IMR-90 (cell line): ENCODE measurements around the gene ZNF618. TPM values are rescaled to one million over a fixed set of nuclear protein-coding genes. Genes with fewer than 3 reads are reported as not detected.

ENCODE experiments used
- ATAC-seq: fragments of 200-7000 bp; cut with Tn5 transposase; 2 replicates; pipeline ENCODE4 v1.9.1; 2020; ENCODE audit warnings: low read depth, mild to moderate bottlenecking, moderate library complexity
- BruUV-seq: library from RNA; stranded (reverse); fragments of 400-500 nt; replicated peaks from 2 replicates; lab custom pipeline; 2021; lab: Mats Ljungman, UMichigan
- CTCF ChIA-PET: fragments of 300-600 bp; formaldehyde crosslinking; extraction: SDS; loops from one replicate; lab custom pipeline; 2021; ENCODE audit warnings: antibody characterized with exemption; lab: Yijun Ruan, JAX
- POLR2A ChIA-PET: fragments of 300-600 bp; sonication (Branson Sonifier 250); formaldehyde crosslinking; loops from one replicate; lab custom pipeline; 2022; ENCODE audit warnings: antibody characterized with exemption; ENCODE audit not compliant: unreplicated experiment; lab: Charles Lee
- DNase-seq: peaks from one replicate; pipeline ENCODE4 v3.0.0; 2013
- H2AFZ ChIP-seq: replicated peaks from 2 replicates; pipeline ENCODE3; 2013; ENCODE audit warnings: low read length, mild to moderate bottlenecking; ENCODE audit not compliant: poor library complexity
- H2AK5ac ChIP-seq: 2 replicates; pipeline ENCODE4 v1.6.1; 2013; ENCODE audit warnings: low read depth, low read length, inconsistent platforms
- H2AK9ac ChIP-seq: replicated peaks from 2 replicates; pipeline ENCODE3; 2013; ENCODE audit warnings: mild to moderate bottlenecking, low read depth, low read length, moderate library complexity; ENCODE audit not compliant: poor library complexity
- H2BK120ac ChIP-seq: 2 replicates; pipeline ENCODE4 v1.6.1; 2013; ENCODE audit warnings: low read depth, low read length, inconsistent platforms
- H2BK15ac ChIP-seq: 3 replicates; pipeline ENCODE4 v1.6.1; 2013; ENCODE audit warnings: low read depth, low read length, inconsistent platforms
- H2BK20ac ChIP-seq: 2 replicates; pipeline ENCODE4 v1.6.1; 2013; ENCODE audit warnings: low read depth, mild to moderate bottlenecking, inconsistent platforms, low read length, moderate library complexity
- H2BK5ac ChIP-seq: 2 replicates; pipeline ENCODE4 v1.6.1; 2013; ENCODE audit warnings: mild to moderate bottlenecking, low read depth, low read length, inconsistent platforms; ENCODE audit not compliant: poor library complexity, severe bottlenecking
- H3K14ac ChIP-seq: replicated peaks from 2 replicates; pipeline ENCODE4 v1.6.1; 2013; ENCODE audit warnings: low read depth, low read length, inconsistent platforms
- H3K18ac ChIP-seq: 2 replicates; pipeline ENCODE4 v1.6.1; 2013; ENCODE audit warnings: low read depth, low read length, control low read depth
- H3K23ac ChIP-seq: 2 replicates; pipeline ENCODE4 v1.6.1; 2013; ENCODE audit warnings: low read depth, low read length, inconsistent platforms
- H3K27ac ChIP-seq: 2 replicates; pipeline ENCODE4 v1.5.1; 2013; ENCODE audit warnings: mild to moderate bottlenecking, control low read depth, low read length; ENCODE audit not compliant: insufficient read depth
- H3K27me3 ChIP-seq: 2 replicates; pipeline ENCODE4 v1.6.1; 2013; ENCODE audit warnings: low read length; ENCODE audit not compliant: control insufficient read depth, insufficient read depth
- H3K36me3 ChIP-seq: 2 replicates; pipeline ENCODE4 v1.6.1; 2013; ENCODE audit warnings: low read length, mixed read lengths; ENCODE audit not compliant: control insufficient read depth, insufficient read depth
- H3K4ac ChIP-seq: 2 replicates; pipeline ENCODE4 v1.6.1; 2013; ENCODE audit warnings: low read depth, low read length, inconsistent platforms
- H3K4me1 ChIP-seq: 2 replicates; pipeline ENCODE4 v1.6.1; 2013; ENCODE audit warnings: low read length, mixed read lengths; ENCODE audit not compliant: control insufficient read depth, insufficient read depth
- H3K4me2 ChIP-seq: 2 replicates; pipeline ENCODE4 v1.6.1; 2013; ENCODE audit warnings: low read depth, mild to moderate bottlenecking, control low read depth, low read length, moderate library complexity
- H3K4me3 ChIP-seq: 2 replicates; pipeline ENCODE4 v1.5.1; 2013; ENCODE audit warnings: low read depth, mild to moderate bottlenecking, control low read depth, low read length, moderate library complexity; ENCODE audit not compliant: insufficient read depth
- H3K56ac ChIP-seq: 2 replicates; pipeline ENCODE4 v1.6.1; 2013; ENCODE audit warnings: low read length, inconsistent platforms; ENCODE audit not compliant: insufficient read depth; ENCODE audit errors: extremely low read depth
- H3K79me1 ChIP-seq, 2 experiments: 2 replicates each; pipeline ENCODE4 v1.6.1; 2013; ENCODE audit warnings: low read length in 2 of 2, inconsistent platforms in 1 of 2, low read depth in 1 of 2
- H3K9ac ChIP-seq: 2 replicates; pipeline ENCODE4 v1.6.1; 2013; ENCODE audit warnings: low read depth, low read length, control low read depth
- H3K9me1 ChIP-seq: 2 replicates; pipeline ENCODE4 v1.6.1; 2013; ENCODE audit warnings: low read length, inconsistent platforms; ENCODE audit not compliant: insufficient read depth
- H3K9me3 ChIP-seq: 2 replicates; pipeline ENCODE4 v1.6.1; 2013; ENCODE audit warnings: low read length; ENCODE audit not compliant: control insufficient read depth, insufficient read depth
- H4K20me1 ChIP-seq: 2 replicates; pipeline ENCODE4 v1.6.1; 2013; ENCODE audit warnings: low read length, inconsistent platforms; ENCODE audit not compliant: insufficient read depth
- H4K5ac ChIP-seq: 2 replicates; pipeline ENCODE4 v1.6.1; 2013; ENCODE audit warnings: mild to moderate bottlenecking, low read depth, low read length, control low read depth
- H4K8ac ChIP-seq, 2 experiments: 2 replicates each; pipeline ENCODE4 v1.6.1; 2013; ENCODE audit warnings: low read depth in 2 of 2, low read length in 2 of 2, control low read depth in 1 of 2, inconsistent platforms in 1 of 2
- H4K91ac ChIP-seq: 2 replicates; pipeline ENCODE4 v1.6.1; 2013; ENCODE audit warnings: low read depth, low read length, inconsistent platforms; ENCODE audit not compliant: insufficient read depth
- BHLHE40 ChIP-seq: fragments of 150-350 bp; IDR thresholded peaks from 2 replicates; pipeline ENCODE4 v1.6.1; 2016; ENCODE audit warnings: mild to moderate bottlenecking, low read depth, low read length
- CEBPB ChIP-seq: IDR thresholded peaks from 2 replicates; pipeline ENCODE4 v1.6.1; 2012; ENCODE audit warnings: low read depth, low read length, improper control_type of control experiment
- CHD1 ChIP-seq: IDR thresholded peaks from 2 replicates; pipeline ENCODE4 v1.6.1; 2012; ENCODE audit warnings: low read depth, low read length, improper control_type of control experiment
- CTCF ChIP-seq: conservative IDR thresholded peaks from 2 replicates; pipeline ENCODE4 v1.5.1; 2012; ENCODE audit warnings: mild to moderate bottlenecking, low read depth, low read length, improper control_type of control experiment
- ELK1 ChIP-seq: fragments of 150-350 bp; IDR thresholded peaks from 2 replicates; pipeline ENCODE4 v1.6.1; 2016; ENCODE audit warnings: low read depth, mild to moderate bottlenecking, low read length, moderate library complexity, borderline replicate concordance
- FOS ChIP-seq: fragments of 150-350 bp; IDR thresholded peaks from 2 replicates; pipeline ENCODE4 v1.6.1; 2016; ENCODE audit warnings: low read depth, low read length
- MAFK ChIP-seq: IDR thresholded peaks from 2 replicates; pipeline ENCODE4 v1.6.1; 2012; ENCODE audit warnings: low read depth, low read length, improper control_type of control experiment
- MAZ ChIP-seq: IDR thresholded peaks from 2 replicates; pipeline ENCODE4 v1.6.1; 2012; ENCODE audit warnings: low read depth, mild to moderate bottlenecking, low read length, improper control_type of control experiment, moderate library complexity, borderline replicate concordance
- MXI1 ChIP-seq: IDR thresholded peaks from 2 replicates; pipeline ENCODE4 v1.6.1; 2012; ENCODE audit warnings: low read depth, mild to moderate bottlenecking, low read length, moderate library complexity, borderline replicate concordance
- NFE2L2 ChIP-seq: fragments of 150-350 bp; IDR thresholded peaks from 2 replicates; pipeline ENCODE4 v1.6.1; 2016; ENCODE audit warnings: low read depth, mild to moderate bottlenecking, low read length
- POLR2A ChIP-seq: IDR thresholded peaks from 2 replicates; pipeline ENCODE4 v1.6.1; 2012; ENCODE audit warnings: mild to moderate bottlenecking, low read depth, low read length
- RAD21 ChIP-seq: IDR thresholded peaks from 2 replicates; pipeline ENCODE4 v1.6.1; 2012; ENCODE audit warnings: low read length, improper control_type of control experiment
- RCOR1 ChIP-seq: IDR thresholded peaks from 2 replicates; pipeline ENCODE4 v1.6.1; 2012; ENCODE audit warnings: mild to moderate bottlenecking, low read length, improper control_type of control experiment; ENCODE audit not compliant: insufficient replicate concordance
- RFX5 ChIP-seq: IDR thresholded peaks from 2 replicates; pipeline ENCODE4 v1.8.0; 2012; ENCODE audit warnings: low read depth, mild to moderate bottlenecking, low read length, moderate library complexity
- SMC3 ChIP-seq: fragments of 150-350 bp; IDR thresholded peaks from 2 replicates; pipeline ENCODE4 v1.6.1; 2016; ENCODE audit warnings: low read depth, mild to moderate bottlenecking, antibody characterized with exemption, low read length, moderate library complexity
- USF2 ChIP-seq: fragments of 150-350 bp; IDR thresholded peaks from 2 replicates; pipeline ENCODE4 v1.6.1; 2017; ENCODE audit warnings: mild to moderate bottlenecking, antibody characterized with exemption, low read length, low read depth
- WGBS, 2 experiments: methylation state at CpG; one replicate each; pipeline versions ENCODE4 v1.1.5 to v1.1.7; 2013; ENCODE audit warnings: missing lambda C conversion rate in 2 of 2; ENCODE audit not compliant: insufficient read length in 1 of 2; ENCODE audit errors: extremely low coverage in 2 of 2; 5-methylcytosine and 5-hydroxymethylcytosine counted together
- dilution Hi-C: fragments of 300-500 bp; cut with HindIII; formaldehyde crosslinking; loops from one replicate; pipeline ENCODE4 v1.14.3; 2018; ENCODE audit warnings: low sequenced_read_pairs; ENCODE audit not compliant: unreplicated experiment
- in situ Hi-C: fragments of 300-500 bp; cut with MboI; formaldehyde crosslinking; loops from 3 replicates; pipeline ENCODE4 v1.14.3; 2019; ENCODE audit warnings: low sequenced_read_pairs, inconsistent platforms, mixed read lengths
- intact Hi-C: fragments of 100-400 bp; cut with micrococcal nuclease; formaldehyde crosslinking; loops from 2 replicates; pipeline ENCODE4 v1.10.0; 2022
- polyA plus RNA-seq, 3 experiments: library from polyadenylated mRNA; depleted of rRNA; stranded (reverse); fragments of >200 nt; gene quantifications; 2 replicates each; pipeline ENCODE4 v1.2.3, GENCODE V29; 2012; ENCODE audit warnings: low replicate concordance in 1 of 3
- total RNA-seq: library from RNA; depleted of rRNA; stranded (reverse); fragments of >200 nt; gene quantifications from 2 replicates; pipeline ENCODE4 v1.2.3, GENCODE V29; 2012

Gene ZNF618
- total and polyA plus RNA-seq, 2 of the 4 experiments (the other 2 are of a cell fraction) = 8.2 to 9.4 TPM

GRCh38 chr9:113930390-113930783, 54.3 kb downstream of the ZNF618 start:
- H2AK5ac ChIP-seq = peak overlapping the region; percentile 86; the same call in 1 of the 2 replicates
- intact Hi-C loops (no loop called here), dilution Hi-C loops (no loop called here), in situ Hi-C loops (no loop called here)
- H3K9me3 ChIP-seq = peaks cover 5% of the 10 kb centered on the region
- no peak overlapping the region for H3K27ac ChIP-seq
- H2BK20ac ChIP-seq = peak overlapping the region; percentile 57; the same call in 1 of the 2 replicates
- H3K4me2 ChIP-seq = no peak overlapping the region
- peak overlapping the region; percentile 77; the same call in 1 of the 2 replicates for H3K18ac ChIP-seq
- H3K56ac ChIP-seq = no peak overlapping the region
- H3K36me3 ChIP-seq = no peaks in the 10 kb centered on the region
- peak overlapping the region; percentile 68 for H4K91ac ChIP-seq
- ChIA-PET CTCF (no interaction called here), POLR2A (no interaction called here)
- peak overlapping the region; percentile 84; the same call in 1 of the 2 replicates for H3K4ac ChIP-seq
- no peak overlapping the region for H2AK9ac ChIP-seq
- WGBS, 2 experiments = 75% methylated on average over 2 of the region's 5 CpGs; no CpG with 5 or more reads in 1 of the 2 experiments
- H3K4me3 ChIP-seq = no peak overlapping the region
- peaks cover 29% of the 10 kb centered on the region for H3K9me1 ChIP-seq
- TF ChIP-seq MAZ = no peak
- TF ChIP-seq CHD1 = no peak
- no peak for TF ChIP-seq NFE2L2
- no peak for TF ChIP-seq USF2
- no peak for TF ChIP-seq RCOR1
- no peak for TF ChIP-seq SMC3
- TF ChIP-seq RFX5 = no peak
- no peak for TF ChIP-seq MAFK
- TF ChIP-seq POLR2A = no peak
- no peak for TF ChIP-seq FOS
- TF ChIP-seq MXI1 = no peak
- no peak for TF ChIP-seq ELK1
- no peak for TF ChIP-seq CEBPB
- no peak for TF ChIP-seq RAD21
- no peak for TF ChIP-seq BHLHE40
- TF ChIP-seq CTCF = no peak
- H2AFZ ChIP-seq = no peak overlapping the region
- H3K14ac ChIP-seq = peak overlapping the region; percentile 96
- H3K27me3 ChIP-seq = no peaks in the 10 kb centered on the region
- H4K5ac ChIP-seq = no peak overlapping the region; the same call in 1 of the 2 replicates
- no TSS peak for BruUV-seq
- H2BK120ac ChIP-seq = peak overlapping the region; percentile 65
- H3K4me1 ChIP-seq = peaks cover 8% of the 10 kb centered on the region
- DNase-seq (no peak), ATAC-seq (no peak)
- peak overlapping the region in 1 of 2 experiments; percentile 11; a peak in 2 of 4 replicates for H4K8ac ChIP-seq
- peaks cover 41% of the 10 kb centered on the region; the same call in 1 of the 2 replicates for H4K20me1 ChIP-seq
- H3K79me1 ChIP-seq = peaks cover 55 to 80% of the 10 kb centered on the region in 2 experiments
- H2BK5ac ChIP-seq = no peak overlapping the region
- peak overlapping the region; percentile 91; the same call in 1 of the 3 replicates for H2BK15ac ChIP-seq
- H3K9ac ChIP-seq = no peak overlapping the region
- peak overlapping the region; percentile 84; the same call in 1 of the 2 replicates for H3K23ac ChIP-seq
